Psoas muscle (tissue), 8 donors: ENCODE measurements around the gene ENTR1. TPM values are rescaled to one million over a fixed set of nuclear protein-coding genes. Genes with fewer than 3 reads are reported as not detected.

ENCODE experiments used
- ATAC-seq, 4 donors: fragments of 200-7000 bp; cut with Tn5 transposase; one replicate each; pipeline ENCODE4 v1.9.1; 2020; ENCODE audit warnings: moderate library complexity in 3 of 4, mild to moderate bottlenecking in 2 of 4
- DNase-seq, 2 donors: peaks; one replicate each; pipeline ENCODE4 v3.0.0-alpha.2; 2020
- H3K27ac ChIP-seq: fragments of 200-600 bp; one replicate; pipeline ENCODE4 v1.8.0; 2022
- H3K27me3 ChIP-seq, 3 donors: fragments of 200-600 bp in 1 of 3; one replicate each; pipeline versions ENCODE4 v1.6.1 to v1.8.0; 2013 to 2022; ENCODE audit warnings: low read length in 2 of 3, mild to moderate bottlenecking in 2 of 3, moderate library complexity in 1 of 3; ENCODE audit not compliant: insufficient read depth in 3 of 3
- H3K36me3 ChIP-seq, 2 donors: fragments of 200-600 bp in 1 of 2; one replicate each; pipeline versions ENCODE4 v1.6.1 to v1.8.0; 2013 to 2022; ENCODE audit warnings: low read depth in 1 of 2, mild to moderate bottlenecking in 1 of 2, moderate library complexity in 1 of 2; ENCODE audit not compliant: insufficient read depth in 1 of 2
- H3K4me1 ChIP-seq: fragments of 200-600 bp; one replicate; pipeline ENCODE4 v1.8.0; 2022
- H3K4me3 ChIP-seq: fragments of 200-600 bp; one replicate; pipeline ENCODE4 v1.8.0; 2022; ENCODE audit warnings: mild to moderate bottlenecking
- H3K9me3 ChIP-seq: fragments of 200-600 bp; one replicate; pipeline ENCODE4 v1.8.0; 2022
- WGBS, 3 donors: extraction: QIAGEN DNeasy Blood & Tissue Kit; methylation state at CpG; one replicate each; pipeline versions ENCODE4 v1.1.6 to v1.1.7; 2013; 5-methylcytosine and 5-hydroxymethylcytosine counted together
- intact Hi-C, 2 donors: fragments of 100-400 bp; cut with DNase I; formaldehyde crosslinking; loops; one replicate each; pipeline versions ENCODE4 v1.11.0 to v1.14.2; 2022
- polyA plus RNA-seq, 3 donors: library from polyadenylated mRNA; stranded (reverse); fragments of 200-250 nt; gene quantifications; one replicate each; pipeline ENCODE4 v1.2.3, GENCODE V29; 2013
- total RNA-seq, 4 donors: library from RNA; stranded (reverse); fragmentation: NEBNext Ultra II Directional in 2 of 4; extraction: Animal tissue kit (Norgen Biotek cat#: 25700) in 2 of 4; gene quantifications; one replicate each; pipeline versions ENCODE4 v1.2.1 to v1.2.4, GENCODE V29; 2021 to 2023
- TF ChIP-seq, protein P1 (sequence below): fragments of 200-600 bp; IDR thresholded peaks from one replicate; pipeline ENCODE4 v1.8.0; 2022; ENCODE audit warnings: antibody characterized with exemption
- donor health status: healthy with polysubstance abuse.
- donor health status: DM: no; HTN: no; CAD: no; lungs with moderate emphysema.
- donor health status: Bipolar disorder and iron deficiency.
- donor health status: healthy.
- donor health status: DM: yes; HTN: yes; CAD: no.
- donor health status: DM: no; HTN: no; CAD: no.
- donor health status: DM: no; HTN: no; CAD: no.
- donor health status: DM: yes; HTN: yes; CAD: no.

ENTR1 gene
- total and polyA plus RNA-seq, 7 donors, result 16.0 to 53.0 (median 34.2) TPM

- H3K27me3 ChIP-seq, result peaks cover 0 to 13% (median 0%) of the 10 kb centered on the region in 3 donors
- no peaks in the 10 kb centered on the region for H3K9me3 ChIP-seq
- H3K27ac ChIP-seq, result no peak overlapping the region
- H3K4me1 ChIP-seq, result no peaks in the 10 kb centered on the region
- WGBS, 3 donors, result 79 to 83% (median 80%) methylated on average over 21 of the region's 21 CpGs
- ATAC-seq (no peak), DNase-seq (no peak)
- no peak overlapping the region for H3K4me3 ChIP-seq
- peaks cover 0 to 3% of the 10 kb centered on the region in 2 donors for H3K36me3 ChIP-seq
- intact Hi-C loops, result no loop called here
- TF ChIP-seq, protein P1, sequence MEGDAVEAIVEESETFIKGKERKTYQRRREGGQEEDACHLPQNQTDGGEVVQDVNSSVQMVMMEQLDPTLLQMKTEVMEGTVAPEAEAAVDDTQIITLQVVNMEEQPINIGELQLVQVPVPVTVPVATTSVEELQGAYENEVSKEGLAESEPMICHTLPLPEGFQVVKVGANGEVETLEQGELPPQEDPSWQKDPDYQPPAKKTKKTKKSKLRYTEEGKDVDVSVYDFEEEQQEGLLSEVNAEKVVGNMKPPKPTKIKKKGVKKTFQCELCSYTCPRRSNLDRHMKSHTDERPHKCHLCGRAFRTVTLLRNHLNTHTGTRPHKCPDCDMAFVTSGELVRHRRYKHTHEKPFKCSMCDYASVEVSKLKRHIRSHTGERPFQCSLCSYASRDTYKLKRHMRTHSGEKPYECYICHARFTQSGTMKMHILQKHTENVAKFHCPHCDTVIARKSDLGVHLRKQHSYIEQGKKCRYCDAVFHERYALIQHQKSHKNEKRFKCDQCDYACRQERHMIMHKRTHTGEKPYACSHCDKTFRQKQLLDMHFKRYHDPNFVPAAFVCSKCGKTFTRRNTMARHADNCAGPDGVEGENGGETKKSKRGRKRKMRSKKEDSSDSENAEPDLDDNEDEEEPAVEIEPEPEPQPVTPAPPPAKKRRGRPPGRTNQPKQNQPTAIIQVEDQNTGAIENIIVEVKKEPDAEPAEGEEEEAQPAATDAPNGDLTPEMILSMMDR, result no peak
Observed at GRCh38 chr9:136372006-136372405, 38.4 kb downstream of the ENTR1 start.

GRCh38 chr9:136371533-136371880 lies 38.9 kb downstream of the ENTR1 start:
- peaks cover 0 to 3% of the 10 kb centered on the region in 2 donors for H3K36me3 ChIP-seq
- no peaks in the 10 kb centered on the region for H3K9me3 ChIP-seq
- no peaks in the 10 kb centered on the region for H3K4me1 ChIP-seq
- DNase-seq (no peak), ATAC-seq (no peak)
- intact Hi-C loops, result no loop called here
- TF ChIP-seq, protein P1, result no peak
- H3K27ac ChIP-seq, result no peak overlapping the region
- WGBS, 3 donors, result 87 to 90% (median 88%) methylated on average over 8 to 13 of the region's 13 CpGs
- H3K27me3 ChIP-seq, result peaks cover 0 to 13% (median 0%) of the 10 kb centered on the region in 3 donors
- no peak overlapping the region for H3K4me3 ChIP-seq

GRCh38 chr9:136370687-136371532 lies 39.5 kb downstream of the ENTR1 start:
- TF ChIP-seq, protein P1, result no peak
- 88 to 92% (median 90%) methylated on average over 47 to 54 of the region's 54 CpGs for WGBS, 3 donors
- Histone ChIP-seq H3K36me3 (peaks cover 0 to 3% of the 10 kb centered on the region in 2 donors), H3K4me1 (no peaks in the 10 kb centered on the region), H3K4me3 (no peak overlapping the region), H3K9me3 (no peaks in the 10 kb centered on the region), H3K27me3 (peaks cover 0 to 13% (median 0%) of the 10 kb centered on the region in 3 donors), H3K27ac (no peak overlapping the region)
- ATAC-seq (no peak), DNase-seq (no peak)
- intact Hi-C loops, result no loop called here

- TF ChIP-seq, protein P1, result no peak
- Histone ChIP-seq H3K4me3 (no peak overlapping the region), H3K9me3 (no peaks in the 10 kb centered on the region), H3K27me3 (peaks cover 0 to 13% (median 0%) of the 10 kb centered on the region in 3 donors), H3K4me1 (no peaks in the 10 kb centered on the region), H3K27ac (no peak overlapping the region), H3K36me3 (peaks cover 0 to under 1% of the 10 kb centered on the region in 2 donors)
- 88 to 90% (median 89%) methylated on average over 16 to 19 of the region's 19 CpGs for WGBS, 3 donors
- ATAC-seq (no peak), DNase-seq (no peak)
- intact Hi-C loops, result no loop called here
Observed at GRCh38 chr9:136370037-136370436, 40.4 kb downstream of the ENTR1 start.
